B cell (primary cell): ENCODE measurements around the gene CEMIP2. TPM values are rescaled to one million over a fixed set of nuclear protein-coding genes. Genes with fewer than 3 reads are reported as not detected.

ENCODE experiments used
- ATAC-seq: fragments of 200-7000 bp; cut with Tn5 transposase; one replicate; pipeline ENCODE4 v1.10.0; 2021; ENCODE audit warnings: low read depth, mild to moderate bottlenecking, moderate number of reproducible peaks, moderate library complexity
- CTCF ChIA-PET: fragments of 350-600 bp; sonication (Branson Sonifier 250); formaldehyde crosslinking; loops from one replicate; lab custom pipeline; 2021; ENCODE audit warnings: antibody characterized with exemption, inconsistent platforms; lab: Charles Lee
- POLR2A ChIA-PET: fragments of 350-600 bp; sonication (Branson Sonifier 250); formaldehyde crosslinking; loops from one replicate; lab custom pipeline; 2021; ENCODE audit warnings: antibody characterized with exemption; lab: Charles Lee
- DNase-seq: peaks from one replicate; pipeline ENCODE4 v3.0.0; 2013
- H2AFZ ChIP-seq: 2 replicates; pipeline ENCODE4 v1.6.1; 2012; ENCODE audit warnings: mild to moderate bottlenecking, low read depth, low read length; ENCODE audit not compliant: insufficient read depth, poor library complexity, severe bottlenecking
- H3K27ac ChIP-seq, 2 donors: 1 replicate in 1 of 2; 2 replicates in 1 of 2; pipeline ENCODE4 v1.5.1; 2012 to 2013; ENCODE audit warnings: low read length in 2 of 2, mild to moderate bottlenecking in 2 of 2, moderate library complexity in 1 of 2
- H3K27me3 ChIP-seq, 4 experiments: fragments of 200-600 bp in 1 of 4; sonication (generic) in 1 of 4; replicated peaks in 1 of 4; 1 replicate in 2 of 4; 2 replicates in 2 of 4; pipeline versions ENCODE4 v1.6.1 to v1.7.0; 2013 to 2016; ENCODE audit warnings: low read length in 3 of 4, mild to moderate bottlenecking in 2 of 4, mixed read lengths in 1 of 4, moderate library complexity in 1 of 4; ENCODE audit not compliant: insufficient read depth in 4 of 4, control insufficient read depth in 3 of 4; ENCODE audit errors: control extremely low read depth in 1 of 4
- H3K36me3 ChIP-seq, 2 experiments: replicated peaks in 1 of 2; 1 replicate in 1 of 2; 2 replicates in 1 of 2; pipeline versions ENCODE4 v1.6.1 to v1.7.1; 2013; ENCODE audit warnings: low read length in 1 of 2; ENCODE audit not compliant: insufficient read depth in 2 of 2, control insufficient read depth in 1 of 2; ENCODE audit errors: control extremely low read depth in 1 of 2, extremely low read depth in 1 of 2
- H3K4me1 ChIP-seq, 2 donors: fragments of 200-600 bp in 1 of 2; sonication (generic) in 1 of 2; 1 replicate in 1 of 2; 2 replicates in 1 of 2; pipeline versions ENCODE4 v1.5.1 to v1.6.1; 2013 to 2017; ENCODE audit warnings: low read length in 2 of 2; ENCODE audit not compliant: control insufficient read depth in 2 of 2, insufficient read depth in 2 of 2
- H3K4me2 ChIP-seq: replicated peaks from 2 replicates; pipeline ENCODE3; 2012; ENCODE audit warnings: mild to moderate bottlenecking, low read depth, low read length; ENCODE audit not compliant: poor library complexity, severe bottlenecking
- H3K4me3 ChIP-seq, 5 experiments: fragments of 200-600 bp in 1 of 5; sonication (generic) in 1 of 5; 1 replicate in 3 of 5; 2 replicates in 2 of 5; pipeline versions ENCODE4 v1.5.1 to v1.7.0; 2011 to 2016; ENCODE audit warnings: low read length in 4 of 5, mild to moderate bottlenecking in 4 of 5, low read depth in 2 of 5, control low read depth in 1 of 5, moderate library complexity in 1 of 5; ENCODE audit not compliant: insufficient read depth in 1 of 5; ENCODE audit errors: control extremely low read depth in 1 of 5, extremely low read depth in 1 of 5
- H3K79me2 ChIP-seq: fragments of 200-600 bp; sonication (generic); one replicate; pipeline ENCODE4 v1.6.0; 2016; ENCODE audit warnings: low read length; ENCODE audit not compliant: control insufficient read depth, insufficient read depth
- H3K9ac ChIP-seq: fragments of 200-600 bp; sonication (generic); 2 replicates; pipeline ENCODE4 v1.6.1; 2017; ENCODE audit warnings: mild to moderate bottlenecking, low read length, moderate library complexity
- H3K9me3 ChIP-seq, 3 donors: one replicate each; pipeline versions ENCODE4 v1.6.1 to v1.7.1; 2013; ENCODE audit warnings: low read length in 2 of 3; ENCODE audit not compliant: control insufficient read depth in 2 of 3, insufficient read depth in 1 of 3; ENCODE audit errors: control extremely low read depth in 1 of 3
- H4K20me1 ChIP-seq: 2 replicates; pipeline ENCODE4 v1.6.0; 2012; ENCODE audit warnings: mild to moderate bottlenecking, low read length; ENCODE audit not compliant: insufficient read depth, control insufficient read depth, poor library complexity, severe bottlenecking
- H3K27ac Mint-ChIP-seq: one replicate; pipeline ENCODE4 v1.8.0; 2021; ENCODE audit warnings: mixed read lengths
- H3K27me3 Mint-ChIP-seq: one replicate; pipeline ENCODE4 v1.8.0; 2021; ENCODE audit warnings: mixed read lengths
- H3K4me1 Mint-ChIP-seq: one replicate; pipeline ENCODE4 v1.8.0; 2021; ENCODE audit warnings: mixed read lengths
- H3K4me3 Mint-ChIP-seq: one replicate; pipeline ENCODE4 v1.8.0; 2021; ENCODE audit warnings: mixed read lengths
- H3K9me3 Mint-ChIP-seq: one replicate; pipeline ENCODE4 v1.8.0; 2022; ENCODE audit warnings: mixed read lengths; ENCODE audit not compliant: insufficient read depth
- EZH2 ChIP-seq: IDR thresholded peaks from 2 replicates; pipeline ENCODE4 v1.6.1; 2012; ENCODE audit warnings: borderline replicate concordance, low read depth, mild to moderate bottlenecking, moderate library complexity, low read length; ENCODE audit not compliant: insufficient read depth, poor library complexity, severe bottlenecking
- WGBS: methylation state at CpG from one replicate; pipeline ENCODE4 v1.1.5; 2013; ENCODE audit warnings: missing lambda C conversion rate; ENCODE audit not compliant: insufficient coverage; 5-methylcytosine and 5-hydroxymethylcytosine counted together
- intact Hi-C: fragments of 100-400 bp; cut with micrococcal nuclease; formaldehyde crosslinking; loops from one replicate; pipeline ENCODE4 v1.10.0; 2022
- polyA plus RNA-seq: library from polyadenylated mRNA; depleted of rRNA; stranded (reverse); fragments of >200 nt; gene quantifications from 2 replicates; pipeline ENCODE4 v1.2.3, GENCODE V29; 2012
- total RNA-seq, 2 donors: library from RNA; stranded (reverse); fragments of 120-200 nt in 1 of 2; gene quantifications; 1 replicate in 1 of 2; 2 replicates in 1 of 2; pipeline versions ENCODE4 v1.2.3 to v1.2.4, GENCODE V29; 2013 to 2022
- TF ChIP-seq, protein P1 (sequence below): fragments of 200-600 bp; IDR thresholded peaks from one replicate; pipeline ENCODE4 v1.8.0; 2022; ENCODE audit warnings: antibody characterized with exemption, mild to moderate bottlenecking

Gene CEMIP2
- total and polyA plus RNA-seq, 2 donors (not counting 1 experiment from before 2014, with no cell fraction given): 35.4 to 90.6 TPM

DNA sequence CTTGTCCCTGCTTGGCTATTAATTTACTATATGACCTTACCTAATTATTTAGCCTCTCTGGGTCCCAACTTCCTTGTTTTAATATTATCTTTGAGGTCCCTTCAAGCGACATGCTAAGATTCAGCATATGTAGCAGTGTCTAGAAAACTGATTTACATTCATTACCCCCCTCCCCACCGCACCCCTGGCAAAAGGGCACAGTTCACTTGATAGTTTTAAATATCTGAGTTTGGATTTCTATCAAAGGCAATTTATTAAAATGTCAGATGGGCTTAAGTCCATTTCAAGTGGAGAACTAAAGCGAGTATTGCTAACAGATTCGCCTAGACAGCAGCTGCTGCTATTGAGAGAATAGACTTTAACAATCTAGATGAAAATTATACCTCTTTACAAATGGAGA lies 3.9 kb downstream of the CEMIP2 start:
- Mint-ChIP-seq H3K27ac (no peak overlapping the region), H3K9me3 (no peaks in the 10 kb centered on the region), H3K4me3 (peak overlapping the region; percentile 54), H3K27me3 (no peaks in the 10 kb centered on the region), H3K4me1 (peaks cover 64% of the 10 kb centered on the region)
- H3K79me2 ChIP-seq: peaks cover 90% of the 10 kb centered on the region
- intact Hi-C loops: no loop called here
- H3K4me2 ChIP-seq: peak overlapping the region; percentile 72
- DNase-seq: no peak
- TF ChIP-seq, protein P1, sequence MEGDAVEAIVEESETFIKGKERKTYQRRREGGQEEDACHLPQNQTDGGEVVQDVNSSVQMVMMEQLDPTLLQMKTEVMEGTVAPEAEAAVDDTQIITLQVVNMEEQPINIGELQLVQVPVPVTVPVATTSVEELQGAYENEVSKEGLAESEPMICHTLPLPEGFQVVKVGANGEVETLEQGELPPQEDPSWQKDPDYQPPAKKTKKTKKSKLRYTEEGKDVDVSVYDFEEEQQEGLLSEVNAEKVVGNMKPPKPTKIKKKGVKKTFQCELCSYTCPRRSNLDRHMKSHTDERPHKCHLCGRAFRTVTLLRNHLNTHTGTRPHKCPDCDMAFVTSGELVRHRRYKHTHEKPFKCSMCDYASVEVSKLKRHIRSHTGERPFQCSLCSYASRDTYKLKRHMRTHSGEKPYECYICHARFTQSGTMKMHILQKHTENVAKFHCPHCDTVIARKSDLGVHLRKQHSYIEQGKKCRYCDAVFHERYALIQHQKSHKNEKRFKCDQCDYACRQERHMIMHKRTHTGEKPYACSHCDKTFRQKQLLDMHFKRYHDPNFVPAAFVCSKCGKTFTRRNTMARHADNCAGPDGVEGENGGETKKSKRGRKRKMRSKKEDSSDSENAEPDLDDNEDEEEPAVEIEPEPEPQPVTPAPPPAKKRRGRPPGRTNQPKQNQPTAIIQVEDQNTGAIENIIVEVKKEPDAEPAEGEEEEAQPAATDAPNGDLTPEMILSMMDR: no peak
- TF ChIP-seq EZH2: no peak
- no peak overlapping the region for H3K9ac ChIP-seq
- no peaks in the 10 kb centered on the region for H3K27me3 ChIP-seq
- CTCF ChIA-PET: interaction anchor here (0.8 to 1.4 kb wide), 3 partner anchors 12 to 55 kb away, joined by 3 to 8 read pairs (median 4); no protein-coding TSS in a partner anchor
- POLR2A ChIA-PET: no interaction called here
- H3K36me3 ChIP-seq: peaks cover under 1 to 4% of the 10 kb centered on the region in 2 experiments
- ATAC-seq: no peak
- H2AFZ ChIP-seq: no peak overlapping the region
- H3K4me1 ChIP-seq: peaks cover 57 to 64% of the 10 kb centered on the region in 2 donors
- WGBS: no CpG with 5 or more reads among the region's 4 CpGs
- no peaks in the 10 kb centered on the region for H3K9me3 ChIP-seq
- peak overlapping the region in 1 of 2 donors; percentile 48 for H3K27ac ChIP-seq
- H3K4me3 ChIP-seq: peak overlapping the region in 1 of 5 experiments; percentile 2
- peaks cover 71% of the 10 kb centered on the region for H4K20me1 ChIP-seq

DNA sequence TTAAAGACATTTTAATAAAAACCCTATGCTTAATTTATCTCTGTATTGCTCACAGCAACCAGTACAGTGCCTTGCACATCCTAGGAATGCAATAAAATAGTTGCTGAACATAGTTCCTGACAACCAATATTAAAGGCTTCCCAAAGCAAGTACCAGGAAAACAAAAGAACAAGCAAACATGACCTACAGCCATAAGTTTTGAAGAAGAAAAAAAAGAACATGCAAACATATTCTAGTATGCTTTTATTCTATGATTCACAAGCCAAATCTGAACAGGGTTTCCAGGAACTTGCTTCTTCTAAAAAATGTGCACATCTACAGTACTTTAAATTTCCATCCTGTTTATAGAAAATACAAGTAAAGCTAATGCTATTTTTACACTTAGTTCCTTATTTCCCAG lies 4.5 kb downstream of the CEMIP2 start:
- H3K4me2 ChIP-seq: peak overlapping the region; percentile 72
- intact Hi-C loops: no loop called here

More for the DNA sequence above, 4.5 kb downstream of the CEMIP2 start:
- Histone ChIP-seq H3K9ac (no peak overlapping the region), H3K36me3 (peaks cover 3 to 4% of the 10 kb centered on the region in 2 experiments), H3K9me3 (no peaks in the 10 kb centered on the region), H3K4me3 (no peak overlapping the region), H3K27ac (peak overlapping the region in 1 of 2 donors; percentile 48), H2AFZ (no peak overlapping the region), H4K20me1 (peaks cover 77% of the 10 kb centered on the region), H3K4me1 (peaks cover 57 to 71% of the 10 kb centered on the region in 2 donors), H3K79me2 (peaks cover 96% of the 10 kb centered on the region), H3K27me3 (no peaks in the 10 kb centered on the region)
- Mint-ChIP-seq H3K27me3 (no peaks in the 10 kb centered on the region), H3K27ac (no peak overlapping the region), H3K4me3 (peak overlapping the region; percentile 27), H3K9me3 (no peaks in the 10 kb centered on the region), H3K4me1 (peaks cover 68% of the 10 kb centered on the region)
- DNase-seq (no peak), ATAC-seq (no peak)
- TF ChIP-seq, protein P1: no peak
- no peak for TF ChIP-seq EZH2
- ChIA-PET POLR2A (no interaction called here), CTCF (no interaction called here)
